HG03066 (cell line): ENCODE measurements around the gene SLC3A2.

Experiments
- ATAC-seq: cut with Tn5 transposase; IDR thresholded peaks from one replicate; pipeline ENCODE4 v1.9.1; 2021; ENCODE audit warnings: low read depth; ENCODE audit not compliant: unreplicated experiment

Gene SLC3A2

DNA sequence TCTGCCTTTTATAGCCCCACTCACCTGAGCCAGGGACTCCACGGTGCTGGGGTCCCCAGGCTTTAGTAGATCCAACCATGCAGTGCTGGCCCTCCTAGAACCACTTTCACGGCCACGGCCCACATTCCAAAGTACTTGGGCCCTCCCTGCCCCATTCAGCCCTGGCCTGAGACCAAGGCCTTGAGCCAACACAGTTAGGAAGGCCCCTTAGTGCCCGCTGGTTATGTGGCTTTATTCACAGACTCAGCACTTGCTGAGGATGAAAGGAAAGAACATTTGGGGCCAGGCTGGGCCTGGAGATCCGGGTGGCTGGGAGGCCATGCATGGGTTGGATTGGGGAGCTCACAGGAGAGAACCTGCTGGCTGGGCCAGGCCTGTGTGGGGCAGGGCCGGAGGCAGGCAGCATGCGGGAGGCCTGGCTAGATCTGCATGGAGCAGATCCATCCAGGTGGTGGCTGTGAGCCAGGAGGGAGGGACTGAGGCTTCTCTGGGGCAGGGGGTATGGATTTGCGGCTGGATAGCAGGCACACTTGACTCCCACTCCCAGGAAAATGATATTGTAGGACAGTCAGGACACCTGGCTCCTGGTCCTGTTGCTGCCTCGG, 27.9 kb downstream of the SLC3A2 start:
- no peak for ATAC-seq

DNA sequence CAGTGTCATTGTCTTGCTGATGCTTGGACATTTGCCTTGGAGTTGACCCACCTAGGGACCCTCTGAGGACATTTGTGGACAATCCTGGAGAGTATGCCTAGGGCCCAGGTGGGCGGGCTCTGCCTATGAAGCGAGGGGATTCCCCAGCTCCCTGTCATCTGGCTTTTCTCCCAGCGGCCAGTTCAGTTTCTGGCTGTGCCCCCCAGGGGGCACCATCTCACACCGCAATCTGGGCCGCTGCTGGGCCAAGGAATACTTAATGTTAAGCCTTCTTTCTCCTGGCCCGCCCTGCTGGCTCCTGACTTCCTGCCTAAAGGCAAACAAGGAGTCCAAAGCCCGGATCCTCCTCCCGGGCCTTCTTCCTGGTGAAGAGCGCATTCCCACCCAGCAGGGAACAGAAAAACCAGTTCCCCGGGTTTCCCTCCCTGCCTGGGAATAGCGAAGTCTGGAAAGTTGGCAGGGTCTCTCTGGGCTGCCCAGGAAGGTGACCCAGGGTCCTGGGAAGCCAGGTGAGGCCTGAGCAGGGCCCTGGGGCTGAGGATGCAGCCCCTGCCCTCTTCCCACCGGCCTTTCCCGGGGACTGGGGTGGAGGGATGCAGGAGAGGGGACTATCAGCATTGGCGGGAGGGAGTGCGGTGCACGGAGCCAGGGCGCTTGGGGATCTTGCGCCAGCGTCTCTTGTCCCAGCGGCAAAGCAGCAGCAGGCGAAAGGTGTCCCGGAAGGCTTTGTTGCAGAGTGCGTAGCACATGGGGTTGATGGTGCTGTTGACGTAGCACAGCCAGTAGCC, 28.6 kb downstream of the SLC3A2 start:
- ATAC-seq: no peak

DNA sequence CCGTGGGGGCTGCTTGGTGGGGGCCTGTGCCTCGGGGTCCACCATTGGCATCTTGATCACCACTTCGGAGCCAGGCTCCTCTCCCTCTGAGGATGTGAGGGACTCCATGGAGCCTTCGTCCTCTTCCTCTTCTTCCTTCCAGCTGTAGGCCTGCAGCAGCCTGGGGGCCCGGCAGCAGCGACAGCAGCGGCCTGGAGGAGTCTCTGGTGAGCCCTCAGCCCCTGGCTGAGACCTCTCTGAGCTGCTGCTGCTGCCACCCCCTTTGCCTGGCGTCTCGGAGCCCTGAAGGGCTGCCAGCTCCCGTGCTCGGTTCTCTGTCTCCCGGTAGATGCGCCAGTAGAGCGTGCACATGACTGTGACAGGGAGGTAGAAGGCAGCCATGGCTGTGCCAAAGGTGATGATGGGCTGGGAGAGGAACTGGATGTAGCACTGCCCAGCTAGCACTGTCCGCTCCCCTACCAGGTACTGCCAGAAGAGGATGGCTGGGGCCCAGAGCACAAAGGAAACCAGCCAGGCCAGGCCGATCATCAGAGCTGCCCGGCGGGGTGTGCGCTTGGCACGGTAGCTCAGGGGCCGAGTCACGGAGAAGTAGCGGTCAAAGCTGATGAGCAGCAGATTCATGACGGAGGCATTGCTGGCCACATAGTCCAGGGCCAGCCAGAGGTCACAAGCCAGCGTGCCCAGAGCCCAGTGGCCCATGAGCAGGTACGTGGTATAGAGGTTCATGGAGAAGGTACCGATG, 29.6 kb downstream of the SLC3A2 start:
- no peak for ATAC-seq

DNA sequence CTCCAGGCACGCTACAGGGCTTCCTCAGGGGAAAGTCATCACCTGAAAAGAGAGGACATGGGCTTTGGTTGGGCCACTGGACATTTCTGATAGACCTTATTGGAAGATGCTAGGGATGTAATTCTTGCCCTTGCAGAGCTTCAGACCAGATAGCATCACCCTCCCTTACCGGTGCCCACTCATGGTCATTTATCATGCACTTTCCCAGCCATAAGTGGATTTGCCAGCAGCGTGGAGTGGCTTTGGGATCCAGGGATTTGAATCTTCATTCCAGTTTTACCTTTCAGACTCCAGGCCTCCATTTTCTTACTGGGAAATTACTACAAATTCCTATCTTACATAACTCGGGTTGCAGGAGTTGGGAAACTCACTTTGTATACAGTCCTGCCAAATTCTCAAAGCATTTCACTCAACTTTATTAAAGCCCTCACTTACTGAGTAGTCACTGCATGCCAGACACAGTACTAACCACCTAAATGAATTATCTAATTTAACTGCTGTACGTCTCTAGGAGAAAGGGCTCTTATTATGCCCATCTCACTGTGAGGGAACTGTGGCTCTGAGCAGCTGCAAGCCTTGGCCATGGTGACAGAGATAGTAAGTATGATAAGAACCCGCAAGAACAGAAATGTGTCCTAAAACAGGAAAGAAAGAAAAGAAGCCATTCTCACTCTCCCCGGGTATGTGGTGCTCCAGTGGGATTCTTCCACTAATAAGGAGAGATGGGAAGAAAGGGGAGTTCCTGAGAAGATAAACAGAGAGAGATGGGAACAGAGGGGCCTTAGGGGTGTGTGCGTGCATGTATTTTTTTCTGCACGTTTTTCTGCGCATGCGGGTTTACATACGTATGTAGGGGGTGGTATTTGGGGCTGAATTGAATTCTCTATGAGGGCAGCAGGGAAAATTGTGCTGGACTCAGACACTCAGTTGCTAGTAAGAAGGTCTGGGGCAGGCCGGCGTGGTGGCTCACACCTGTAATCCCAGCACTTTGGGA, 30.7 kb downstream of the SLC3A2 start:
- no peak for ATAC-seq

DNA sequence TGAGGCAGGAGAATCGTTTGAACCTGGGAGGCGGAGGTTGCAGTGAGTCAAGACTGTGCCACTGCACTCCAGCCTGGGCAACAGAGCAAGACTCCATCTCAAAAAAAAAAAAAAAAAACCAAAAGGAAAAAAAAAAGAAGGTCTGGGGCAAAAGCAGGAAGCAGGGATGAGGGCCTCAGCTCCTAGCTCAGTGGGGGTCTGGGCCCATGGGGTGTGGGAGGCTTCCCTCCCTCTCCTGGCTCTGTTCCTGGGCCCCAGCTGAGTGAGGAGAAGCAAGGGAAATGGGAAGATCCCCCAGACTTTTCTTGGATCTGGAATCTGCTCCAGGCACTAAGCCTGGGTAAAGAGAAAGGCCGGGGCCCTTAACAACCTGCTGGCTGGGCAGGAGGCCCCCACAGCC, 31.6 kb downstream of the SLC3A2 start:
- no peak for ATAC-seq

DNA sequence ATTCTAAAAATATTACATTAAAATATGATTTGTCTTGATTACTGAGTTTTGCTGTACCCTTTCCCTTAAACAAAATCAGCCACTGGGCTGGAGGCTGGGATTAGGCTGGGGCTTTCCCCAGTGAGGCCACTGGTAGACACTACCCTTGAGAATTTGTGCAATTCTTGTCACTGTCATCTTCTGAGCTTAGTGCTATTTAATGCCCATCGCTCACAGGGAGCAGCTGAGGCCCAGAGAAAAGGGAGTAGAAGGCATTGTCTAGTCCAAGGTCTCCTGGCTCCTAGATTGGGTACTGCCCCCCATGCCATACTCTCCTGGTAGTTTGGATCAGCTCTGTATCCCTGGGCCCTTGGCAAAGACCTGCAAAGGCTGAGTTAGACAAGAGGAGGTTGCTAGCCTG, 33.7 kb downstream of the SLC3A2 start:
- ATAC-seq: no peak

DNA sequence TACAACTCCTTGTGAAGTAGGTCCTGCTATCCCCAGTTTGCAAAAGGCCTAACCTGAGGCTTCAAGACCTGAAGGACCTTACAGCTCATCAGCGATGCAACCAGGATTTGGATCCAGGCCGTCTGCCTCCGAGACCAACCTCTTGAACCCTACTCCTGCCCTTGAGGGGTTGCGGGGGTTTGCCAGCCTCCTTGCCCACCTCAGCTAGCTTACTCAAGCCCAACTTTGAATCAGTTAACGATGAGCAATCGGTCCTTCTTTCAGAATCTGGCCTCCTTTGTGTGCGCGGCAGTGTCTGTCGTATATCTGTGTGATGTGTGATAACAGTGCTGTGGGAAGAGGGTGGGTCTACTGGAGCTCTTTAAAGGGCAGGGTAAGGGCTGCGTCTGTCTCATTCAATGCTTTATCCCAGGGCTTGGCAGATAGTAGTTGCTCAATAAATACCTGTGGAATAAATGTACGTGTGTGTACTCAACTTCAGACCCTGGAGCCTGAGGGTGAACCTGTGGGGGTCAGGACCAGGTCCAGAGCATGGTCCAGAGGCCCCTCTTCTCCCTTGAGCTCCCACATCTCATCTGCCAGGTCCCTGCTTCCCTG, 37.3 kb downstream of the SLC3A2 start:
- no peak for ATAC-seq

DNA sequence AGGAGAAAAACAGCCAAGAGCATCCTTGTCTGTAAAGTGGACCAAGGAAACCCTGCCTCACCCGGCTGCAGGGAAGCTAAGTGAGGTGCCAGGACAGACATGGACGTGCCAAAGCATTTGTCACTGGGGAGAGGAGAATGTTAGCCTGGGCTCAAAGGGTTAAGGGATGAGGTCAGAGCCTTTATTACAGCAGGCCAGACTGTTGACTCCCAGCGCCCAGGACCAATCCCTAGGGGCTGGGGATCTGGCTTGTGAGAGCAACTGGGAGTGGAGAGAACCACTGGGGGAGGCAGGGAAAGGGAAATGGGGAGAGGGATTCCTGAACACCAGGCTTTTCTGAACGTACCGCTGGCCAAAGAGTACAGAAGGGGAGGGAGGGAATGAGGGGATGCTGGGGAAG, 37.8 kb downstream of the SLC3A2 start:
- no peak for ATAC-seq

DNA sequence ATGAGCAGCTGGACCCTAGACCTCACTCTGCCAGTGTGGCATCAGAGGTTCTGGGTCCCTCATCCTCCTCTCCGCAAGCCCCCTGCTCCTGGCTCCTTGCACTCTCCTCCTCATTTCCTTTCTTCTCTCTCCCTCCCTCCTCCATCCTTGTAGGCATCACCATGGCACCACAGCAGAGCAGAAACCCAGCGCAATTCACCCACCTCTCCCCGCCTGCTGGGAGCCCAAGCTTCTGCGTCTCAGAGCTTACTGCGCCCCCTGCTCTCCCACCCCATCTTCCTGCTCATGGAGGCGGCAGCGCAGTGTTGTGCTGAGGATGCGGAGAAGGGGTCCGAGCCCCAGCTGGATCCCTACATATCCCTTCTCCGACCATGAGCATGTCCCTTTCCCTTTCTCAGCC, 38.8 kb downstream of the SLC3A2 start:
- ATAC-seq: no peak

DNA sequence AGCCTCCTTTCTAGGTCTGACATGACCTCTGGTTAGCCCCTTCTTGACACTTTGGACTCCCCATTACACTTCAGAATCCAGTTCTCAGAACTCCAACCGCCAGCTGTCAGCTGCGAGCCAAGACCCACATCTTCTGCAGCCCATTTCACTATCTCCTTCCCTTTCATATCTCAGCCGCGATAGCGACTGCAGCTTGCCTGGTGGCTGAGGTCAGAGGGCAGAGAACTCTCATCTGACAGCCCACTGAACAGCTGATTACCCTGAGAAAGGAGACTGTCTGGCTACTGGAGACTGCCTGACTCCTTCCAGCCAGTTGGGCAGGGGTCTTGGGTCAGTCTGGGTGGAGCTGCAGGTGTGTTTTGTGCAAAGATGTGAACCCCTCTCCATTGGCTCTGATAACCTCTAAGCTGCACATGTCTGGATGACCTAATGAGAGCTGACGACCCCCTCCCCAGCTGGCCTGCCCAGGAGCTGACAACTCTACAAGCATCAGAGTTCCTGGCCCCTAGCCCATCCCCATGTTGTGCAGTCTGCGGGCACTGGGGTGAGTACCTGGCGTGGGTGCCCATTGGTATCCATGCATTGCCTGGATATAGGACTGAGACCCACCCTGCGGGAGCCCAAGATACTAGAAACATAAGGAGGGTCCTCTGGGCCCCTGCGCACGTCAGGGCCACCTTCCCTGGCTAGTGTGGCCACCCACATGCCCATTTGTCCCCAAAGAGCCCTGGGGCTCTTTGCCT, 39.4 kb downstream of the SLC3A2 start:
- ATAC-seq: no peak

DNA sequence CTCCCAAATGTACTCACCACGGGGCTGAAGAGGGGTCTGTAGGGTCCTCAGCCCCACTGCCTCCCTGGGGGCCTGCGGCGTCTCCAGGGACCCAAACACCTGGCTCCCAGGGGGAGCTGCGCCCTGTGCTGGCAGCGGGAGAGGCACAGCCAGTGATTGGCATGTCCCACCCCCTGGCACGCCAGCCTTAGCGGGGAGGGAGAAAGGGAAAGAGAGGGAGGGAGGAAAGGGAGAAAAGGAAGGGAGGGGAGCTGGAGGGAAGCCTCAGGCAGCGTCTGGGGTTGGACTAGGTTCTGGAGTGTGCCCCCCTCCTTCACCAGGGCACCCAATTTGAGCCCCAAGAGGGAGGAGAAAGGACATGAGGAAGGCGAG, 40.5 kb downstream of the SLC3A2 start, which contains the start of gene CHRM1:
CHRM1 (minus strand) TSS at position 163 of the 372 bp plus-strand sequence. CDS start 10,263 bp downstream, outside the sequence.
- no peak for ATAC-seq

DNA sequence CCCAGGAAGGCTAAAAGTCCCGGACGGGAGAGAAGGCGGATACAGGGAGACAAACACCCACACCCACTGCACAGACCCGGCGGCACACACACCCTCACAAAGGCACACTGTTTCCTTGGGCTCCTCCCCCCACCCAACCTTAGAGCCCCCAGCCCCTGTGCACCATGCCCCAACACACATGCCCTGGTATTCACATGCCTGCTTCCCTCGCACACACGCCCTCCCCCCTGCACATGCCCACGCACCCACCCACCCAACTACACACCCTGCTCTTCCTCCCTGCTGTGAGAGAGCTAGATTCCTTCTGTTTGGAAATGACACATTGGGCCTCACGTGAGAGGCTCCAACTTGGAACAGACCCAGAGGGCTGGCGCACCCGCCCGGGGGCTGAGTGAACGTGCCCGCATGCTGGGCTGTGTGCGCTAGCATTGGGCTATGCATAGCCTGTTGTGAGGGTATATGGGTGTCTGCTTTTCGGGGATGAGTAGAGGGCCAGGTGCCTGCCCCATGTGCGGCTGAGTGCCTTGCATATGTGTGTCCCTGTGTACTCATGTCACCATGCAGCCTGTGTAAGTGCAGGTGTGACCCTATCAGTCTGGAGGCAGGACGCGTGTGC, 41.0 kb downstream of the SLC3A2 start:
- ATAC-seq: no peak

DNA sequence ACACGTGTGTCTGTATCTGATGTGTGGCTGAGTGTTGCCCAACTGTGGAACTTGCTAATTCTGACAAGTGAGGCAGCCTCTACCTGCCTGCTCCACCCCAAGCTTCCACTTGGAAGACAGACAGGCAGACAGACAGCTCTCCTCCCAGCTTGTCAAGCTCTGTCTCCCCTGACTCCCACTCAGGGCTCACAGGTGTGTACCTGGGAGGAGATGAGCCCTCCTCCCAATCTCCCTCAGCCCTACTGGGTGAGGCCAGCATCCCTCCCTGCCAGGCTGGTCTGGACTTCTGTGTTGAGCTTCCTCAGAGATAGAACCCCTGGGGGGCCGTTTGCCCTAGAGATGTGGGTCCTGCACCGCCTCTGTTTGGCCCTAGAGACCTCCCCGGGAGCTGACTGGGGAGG, 41.5 kb downstream of the SLC3A2 start:
- ATAC-seq: no peak

DNA sequence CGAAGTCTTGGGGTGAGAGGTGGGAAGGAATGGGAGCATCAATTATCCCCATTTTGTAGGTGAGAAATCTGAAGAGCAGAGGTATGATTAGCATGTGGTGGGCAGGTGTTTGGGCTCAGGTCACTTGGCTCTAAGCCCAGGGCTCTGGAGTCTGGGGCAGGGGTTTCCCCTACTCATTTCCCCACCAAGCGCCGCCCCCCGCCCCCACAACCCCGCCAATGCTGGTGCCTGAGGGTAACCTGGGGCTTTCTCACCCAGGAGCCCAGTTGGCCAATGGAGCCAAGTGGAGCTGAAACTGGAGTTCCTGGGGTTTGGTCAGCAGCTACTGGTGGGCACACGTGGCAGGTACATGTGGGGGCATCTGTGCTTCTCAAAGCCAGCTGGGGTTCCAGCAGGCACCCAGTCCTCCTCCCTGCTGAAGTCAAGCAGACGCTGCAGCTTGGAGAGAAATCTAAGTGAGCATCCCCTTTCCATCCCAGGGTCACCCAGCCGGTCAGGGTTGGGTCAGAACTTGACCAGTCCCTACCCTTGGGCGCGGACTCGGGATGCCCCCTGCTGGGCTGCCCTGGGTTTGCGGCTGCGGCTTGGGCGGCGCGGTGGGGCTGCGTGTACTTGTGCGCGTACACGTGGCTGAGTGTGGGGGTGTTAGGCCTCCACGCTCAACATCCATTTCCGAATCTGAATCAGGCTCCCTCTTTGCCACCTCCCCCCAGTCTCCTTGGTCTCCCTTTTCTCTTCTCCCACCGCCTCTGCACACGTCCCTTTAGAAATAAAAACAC, 42.1 kb downstream of the SLC3A2 start:
- no peak for ATAC-seq

DNA sequence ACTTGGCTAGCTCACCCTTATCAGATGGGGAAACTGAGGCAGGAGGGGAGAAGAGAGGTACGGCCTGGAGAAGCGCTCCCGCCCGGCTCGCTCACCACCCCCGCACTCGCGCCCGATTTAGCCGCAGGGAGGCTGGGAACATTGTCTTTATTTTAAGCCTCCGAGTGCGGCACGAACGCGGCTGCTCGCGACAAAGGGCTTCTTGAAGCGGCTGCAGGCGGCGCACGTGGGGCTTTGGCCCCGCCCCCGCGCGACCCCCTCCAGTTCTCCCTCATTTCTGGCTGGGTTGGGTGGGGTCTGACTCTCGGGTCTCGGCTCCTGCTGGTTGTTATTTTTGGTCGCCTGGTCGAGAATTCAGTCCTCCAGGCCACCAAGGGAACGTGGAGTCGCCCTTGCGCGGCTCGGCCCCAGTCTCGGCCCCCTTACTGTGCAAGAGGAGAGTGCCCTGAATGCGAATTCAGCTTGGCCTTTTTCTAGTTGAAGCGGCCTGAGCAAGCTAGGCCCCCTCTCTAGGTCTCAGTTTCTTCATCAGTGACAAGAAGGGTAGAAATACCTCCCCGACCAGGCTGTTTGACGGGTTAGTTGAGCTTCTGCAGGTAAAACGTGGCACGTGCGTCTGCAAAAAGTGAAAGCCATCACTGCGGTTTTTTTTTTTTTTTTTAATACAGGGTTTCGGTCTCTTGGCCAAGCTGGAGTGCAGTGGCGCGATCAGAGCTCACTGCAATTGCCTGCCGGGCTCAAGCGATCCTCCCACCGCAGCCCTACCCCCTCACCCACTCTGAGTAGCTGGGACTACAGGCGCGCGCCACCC, 43.1 kb downstream of the SLC3A2 start:
- no peak for ATAC-seq

DNA sequence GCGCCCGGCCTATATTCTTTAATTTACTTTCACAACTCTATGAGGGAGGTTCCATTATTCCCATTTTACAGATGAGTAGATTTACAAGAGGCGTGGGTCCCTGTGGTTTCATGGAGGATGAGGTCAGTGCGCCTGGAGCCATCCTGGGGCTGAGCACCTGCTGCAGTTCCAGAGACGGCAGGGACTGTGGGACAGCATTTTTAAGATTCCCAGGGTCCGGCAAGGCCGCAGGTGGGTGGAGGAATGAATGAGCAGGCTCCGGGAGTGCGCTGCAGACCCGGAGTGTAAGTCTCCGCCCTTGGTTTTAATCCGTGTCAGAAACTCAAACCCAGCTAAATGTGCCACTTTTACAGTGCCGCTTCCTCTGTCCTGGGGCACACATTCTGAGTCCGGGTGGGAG, 44.6 kb downstream of the SLC3A2 start:
- ATAC-seq: no peak
